K562 (cell line): ENCODE data around the gene MAMDC4. TPM values are rescaled to one million over a fixed set of nuclear protein-coding genes. Genes with fewer than 3 reads are reported as not detected.
"Not testable (repeated sequence)": the region's sequence is repeated elsewhere in the genome, so short reads cannot be mapped to it uniquely, and the experiment has no call there.

ENCODE experiments used
- ATAC-seq: fragments of 200-7000 bp; cut with Tn5 transposase; 3 replicates; pipeline ENCODE4 v1.9.1; 2020; ENCODE audit warnings: moderate library complexity
- BruUV-seq: library from RNA; stranded (reverse); fragments of 400-500 nt; replicated peaks from 2 replicates; lab custom pipeline; 2021; lab: Mats Ljungman, UMichigan
- CTCF ChIA-PET: fragments of 300-600 bp; formaldehyde crosslinking; extraction: SDS; loops from one replicate; lab custom pipeline; 2021; ENCODE audit warnings: low intra/inter-chr PET ratio; lab: Yijun Ruan, JAX
- POLR2A ChIA-PET: fragments of 300-600, 350-650 bp; sonication (Branson Sonifier 250); formaldehyde crosslinking; extraction: SDS; loops from one replicate; lab custom pipeline; 2021; ENCODE audit warnings: antibody characterized with exemption, inconsistent platforms; lab: Yijun Ruan, JAX
- DNase-seq, 4 experiments: peaks; one replicate each; pipeline versions ENCODE4 v3.0.0 to v3.0.0-alpha.2; 2011 to 2018; ENCODE audit warnings: low spot score in 3 of 4, mixed read lengths in 3 of 4; ENCODE audit errors: extremely low read depth in 1 of 4
- FAIRE-seq: peaks from 2 replicates; lab custom pipeline; 2011; peaks lifted over from hg19 to GRCh38; lab: Jason Lieb, UNC
- H2AFZ ChIP-seq: 2 replicates; pipeline ENCODE4 v1.6.0; 2011; ENCODE audit warnings: low read depth, low read length, control low read depth, inconsistent platforms
- H3K27ac ChIP-seq: fragments of 200-600 bp; 3 replicates; pipeline ENCODE4 v1.8.0; 2011; ENCODE audit warnings: low read depth, mild to moderate bottlenecking, control low read depth, inconsistent platforms, low read length, moderate library complexity, mixed read lengths; ENCODE audit errors: extremely low read depth
- H3K27me3 ChIP-seq, 2 experiments: fragments of 300-600 bp in 1 of 2; 2 replicates in 1 of 2; 3 replicates in 1 of 2; pipeline versions ENCODE4 v1.6.0 to v1.8.0; 2011; ENCODE audit warnings: inconsistent platforms in 2 of 2, low read length in 2 of 2, mild to moderate bottlenecking in 1 of 2, mixed read lengths in 1 of 2, moderate library complexity in 1 of 2; ENCODE audit not compliant: control insufficient read depth in 2 of 2, insufficient read depth in 2 of 2
- H3K36me3 ChIP-seq: fragments of 300-600 bp; 3 replicates; pipeline ENCODE4 v1.8.0; 2011; ENCODE audit warnings: mild to moderate bottlenecking, low read length, inconsistent platforms; ENCODE audit not compliant: control insufficient read depth, insufficient read depth
- H3K4me1 ChIP-seq, 2 experiments: fragments of 200-600 bp in 1 of 2; replicated peaks in 1 of 2; 2 replicates in 1 of 2; 3 replicates in 1 of 2; pipeline versions ENCODE4 v1.5.1 to v1.8.0; 2011; ENCODE audit warnings: inconsistent platforms in 2 of 2, low read length in 2 of 2, mild to moderate bottlenecking in 1 of 2, mixed read lengths in 1 of 2, moderate library complexity in 1 of 2; ENCODE audit not compliant: control insufficient read depth in 2 of 2, insufficient read depth in 2 of 2
- H3K4me2 ChIP-seq: 2 replicates; pipeline ENCODE4 v1.6.1; 2011; ENCODE audit warnings: low read length, control low read depth, inconsistent platforms, mixed read lengths; ENCODE audit not compliant: insufficient read depth
- H3K4me3 ChIP-seq: fragments of 200-600 bp; sonication (generic), shearing (Covaris generic); 2 replicates; pipeline ENCODE4 v1.5.1; 2016; ENCODE audit warnings: control low read depth, inconsistent platforms
- H3K79me2 ChIP-seq: fragments of 200-600 bp; 3 replicates; pipeline ENCODE4 v1.8.0; 2011; ENCODE audit warnings: low read length, inconsistent platforms; ENCODE audit not compliant: control insufficient read depth, insufficient read depth
- H3K9ac ChIP-seq, 2 experiments: 2 replicates each; pipeline versions ENCODE4 v1.6.0 to v1.6.1; 2011; ENCODE audit warnings: low read depth in 2 of 2, low read length in 2 of 2, control low read depth in 1 of 2, inconsistent platforms in 1 of 2, mild to moderate bottlenecking in 1 of 2, mixed read lengths in 1 of 2; ENCODE audit not compliant: insufficient read depth in 1 of 2
- H3K9me1 ChIP-seq: one replicate; pipeline ENCODE4 v1.6.0; 2011; ENCODE audit warnings: inconsistent platforms, mild to moderate bottlenecking, low read length, moderate library complexity; ENCODE audit not compliant: control insufficient read depth, insufficient read depth
- H3K9me3 ChIP-seq: replicated peaks from 2 replicates; pipeline ENCODE4 v1.5.1; 2011; ENCODE audit warnings: low read depth, low read length, inconsistent platforms; ENCODE audit not compliant: control insufficient read depth, insufficient read depth
- H4K20me1 ChIP-seq: replicated peaks from 2 replicates; pipeline ENCODE4 v1.6.1; 2011; ENCODE audit warnings: low read length, inconsistent platforms, mixed read lengths; ENCODE audit not compliant: control insufficient read depth, insufficient read depth
- POLR2A ChIP-seq: fragments of 450-650 bp; conservative IDR thresholded peaks from 2 replicates; pipeline ENCODE4 v1.6.1; 2016
- POLR2G ChIP-seq: fragments of 200-400 bp; formaldehyde crosslinking; IDR thresholded peaks from 2 replicates; pipeline ENCODE4 v1.6.1; 2017; ENCODE audit warnings: low read depth, mild to moderate bottlenecking, antibody characterized with exemption, low read length, moderate library complexity
- RBM22 ChIP-seq: fragments of 200-400 bp; formaldehyde crosslinking; IDR thresholded peaks from 2 replicates; pipeline ENCODE4 v1.6.1; 2018; ENCODE audit warnings: low read length, low read depth; ENCODE audit not compliant: poor library complexity, severe bottlenecking
- SUPT5H ChIP-seq: fragments of 450-650 bp; IDR thresholded peaks from 2 replicates; pipeline ENCODE4 v1.6.1; 2016
- WGBS: fragments of 100-300 bp; shearing (Covaris generic); methylation state at CpG from one replicate; pipeline ENCODE4 v1.1.6; 2016; ENCODE audit warnings: low coverage, mixed read lengths; ENCODE audit not compliant: insufficient coverage; ENCODE audit errors: missing lambda C conversion rate; 5-methylcytosine and 5-hydroxymethylcytosine counted together
- in situ Hi-C: fragments of 300-500 bp; cut with MboI; formaldehyde crosslinking; loops from 4 replicates; pipeline ENCODE4 v1.15.0; 2018; ENCODE audit warnings: inconsistent platforms, mixed read lengths
- intact Hi-C: fragments of 100-400 bp; cut with micrococcal nuclease; formaldehyde crosslinking; loops from 2 replicates; pipeline ENCODE4 v1.14.2; 2022
- polyA plus RNA-seq, 8 experiments: library from polyadenylated mRNA; depleted of rRNA in 4 of 8; stranded (reverse) in 5 of 8; unstranded in 3 of 8; fragments of >200 nt; fragmentation: Nextera tagmentation in 2 of 8; fragmentation: Illumina TruSeq in 1 of 8; extraction: Ambion mirVana in 2 of 8; extraction: Trizol in 1 of 8; gene quantifications; 2 replicates each; pipeline versions ENCODE4 v1.2.1 to v1.2.3, GENCODE V29; 2011 to 2014; ENCODE audit warnings: inconsistent platforms in 1 of 8, missing spikeins in 1 of 8
- total RNA-seq, 7 experiments: library from RNA; depleted of rRNA in 6 of 7; stranded (reverse); fragments of >200 nt in 6 of 7; fragmentation: Illumina TruSeq in 2 of 7; extraction: Trizol in 2 of 7; gene quantifications; 2 replicates each; pipeline versions ENCODE4 v1.2.1 to v1.2.3, GENCODE V29; 2011 to 2021; ENCODE audit warnings: low replicate concordance in 1 of 7

MAMDC4 gene
- total and polyA plus RNA-seq, 9 of the 15 experiments (the other 6 are each of a cell fraction or from before 2014, with no cell fraction given), result 0.03 to 10.8 (median 1.5) TPM

GRCh38 chr9:136833381-136834048, 18.6 kb upstream of the MAMDC4 start:
- H3K9me1 ChIP-seq, H3K4me3 ChIP-seq, H3K9me3 ChIP-seq, ATAC-seq, DNase-seq, H3K27me3 ChIP-seq, BruUV-seq, H4K20me1 ChIP-seq, H3K27ac ChIP-seq, H3K79me2 ChIP-seq, intact Hi-C loops, H2AFZ ChIP-seq, CTCF ChIA-PET, H3K4me2 ChIP-seq, FAIRE-seq, in situ Hi-C loops: not testable (repeated sequence)
- H3K36me3 ChIP-seq, result peaks cover 87% of the 10 kb centered on the region
- POLR2A ChIA-PET, result interaction anchor here (0.6 to 1.7 kb wide), 5 partner anchors 10 to 107 kb away, joined by 3 to 8 read pairs (median 5); no protein-coding TSS in a partner anchor
- 90% methylated on average over 9 of the region's 16 CpGs for WGBS
- 0 out of 4 replicates have a peak overlapping the region, but pooled peaks of 1 of the 2 experiments have one; percentile 20 for H3K9ac ChIP-seq
- TF ChIP-seq RBM22 (peak; percentile 31), SUPT5H (0 out of 2 replicates have a peak, but pooled peaks have one; percentile 40), POLR2G (peak; percentile 64), POLR2A (0 out of 2 replicates have a peak, but pooled peaks have one; percentile 31)
- peaks cover 0 to 59% of the 10 kb centered on the region in 2 experiments; a peak in 2 of 5 replicates for H3K4me1 ChIP-seq
